Measurements from ENCODE around the gene TGM3. TPM values are rescaled to one million over a fixed set of nuclear protein-coding genes. Genes with fewer than 3 reads are reported as not detected.
A peak's percentile ranks its signal among the peaks of the same experiment; 100 is the strongest.

The TGM3 gene
- total RNA-seq, 1 donor from 2014 or later, result not detected

GRCh38 chr20:2273634-2274302 is 22.0 kb upstream of the TGM3 start:
- no peaks in the 10 kb centered on the region for H3K9me3 Mint-ChIP-seq (ENCODE audit: unreplicated experiment)
- DNase-seq (ENCODE audit: extremely low spot score, unreplicated experiment), result peak; percentile 51
- H3K36me3 Mint-ChIP-seq (ENCODE audit: unreplicated experiment), result no peaks in the 10 kb centered on the region
- H3K4me1 Mint-ChIP-seq (ENCODE audit: unreplicated experiment), result no peaks in the 10 kb centered on the region
- TF ChIP-seq CTCF (IDR thresholded peaks at IDR 0.05), result no peak
- H3K27ac Mint-ChIP-seq (ENCODE audit: unreplicated experiment), result no peak overlapping the region
- peaks cover 2% of the 10 kb centered on the region for H3K27me3 Mint-ChIP-seq (ENCODE audit: unreplicated experiment)
- no peak overlapping the region for H3K4me3 Mint-ChIP-seq (ENCODE audit: unreplicated experiment)

GRCh38 chr20:2276015-2276414 is 19.8 kb upstream of the TGM3 start:
- Mint-ChIP-seq H3K4me1 (ENCODE audit: unreplicated experiment) (no peaks in the 10 kb centered on the region), H3K36me3 (ENCODE audit: unreplicated experiment) (no peaks in the 10 kb centered on the region), H3K27me3 (ENCODE audit: unreplicated experiment) (peaks cover 2% of the 10 kb centered on the region), H3K27ac (ENCODE audit: unreplicated experiment) (no peak overlapping the region), H3K9me3 (ENCODE audit: unreplicated experiment) (no peaks in the 10 kb centered on the region), H3K4me3 (ENCODE audit: unreplicated experiment) (no peak overlapping the region)
- no peak for DNase-seq (ENCODE audit: extremely low spot score, unreplicated experiment)
- no peak for TF ChIP-seq CTCF (IDR thresholded peaks at IDR 0.05)

GRCh38 chr20:2279253-2279779 is 16.5 kb upstream of the TGM3 start:
- no peak overlapping the region for H3K27ac Mint-ChIP-seq (ENCODE audit: unreplicated experiment)
- no peak overlapping the region for H3K4me3 Mint-ChIP-seq (ENCODE audit: unreplicated experiment)
- peaks cover 2% of the 10 kb centered on the region for H3K27me3 Mint-ChIP-seq (ENCODE audit: unreplicated experiment)
- no peaks in the 10 kb centered on the region for H3K36me3 Mint-ChIP-seq (ENCODE audit: unreplicated experiment)
- H3K9me3 Mint-ChIP-seq (ENCODE audit: unreplicated experiment), result no peaks in the 10 kb centered on the region
- H3K4me1 Mint-ChIP-seq (ENCODE audit: unreplicated experiment), result no peaks in the 10 kb centered on the region
- DNase-seq (ENCODE audit: extremely low spot score, unreplicated experiment), result no peak
- no peak for TF ChIP-seq CTCF (IDR thresholded peaks at IDR 0.05)

GRCh38 chr20:2280082-2280481 is 15.7 kb upstream of the TGM3 start:
- no peak for DNase-seq (ENCODE audit: extremely low spot score, unreplicated experiment)
- Mint-ChIP-seq H3K27me3 (ENCODE audit: unreplicated experiment) (peaks cover 2% of the 10 kb centered on the region), H3K36me3 (ENCODE audit: unreplicated experiment) (no peaks in the 10 kb centered on the region), H3K4me3 (ENCODE audit: unreplicated experiment) (no peak overlapping the region), H3K27ac (ENCODE audit: unreplicated experiment) (no peak overlapping the region), H3K4me1 (ENCODE audit: unreplicated experiment) (no peaks in the 10 kb centered on the region), H3K9me3 (ENCODE audit: unreplicated experiment) (no peaks in the 10 kb centered on the region)
- TF ChIP-seq CTCF (IDR thresholded peaks at IDR 0.05), result no peak

- H3K27ac Mint-ChIP-seq (ENCODE audit: unreplicated experiment), result no peak overlapping the region
- no peak for TF ChIP-seq CTCF (IDR thresholded peaks at IDR 0.05)
Measured at GRCh38 chr20:2281563-2281962, 14.2 kb upstream of the TGM3 start.

More at GRCh38 chr20:2281563-2281962, 14.2 kb upstream of the TGM3 start:
- Mint-ChIP-seq H3K27me3 (ENCODE audit: unreplicated experiment) (no peaks in the 10 kb centered on the region), H3K36me3 (ENCODE audit: unreplicated experiment) (no peaks in the 10 kb centered on the region), H3K4me3 (ENCODE audit: unreplicated experiment) (no peak overlapping the region), H3K9me3 (ENCODE audit: unreplicated experiment) (no peaks in the 10 kb centered on the region), H3K4me1 (ENCODE audit: unreplicated experiment) (no peaks in the 10 kb centered on the region)
- DNase-seq (ENCODE audit: extremely low spot score, unreplicated experiment), result no peak
